ENCODE data around the gene INVS. TPM values are rescaled to one million over a fixed set of nuclear protein-coding genes. Genes with fewer than 3 reads are reported as not detected.

INVS gene
- total and polyA plus RNA-seq, 2 experiments from 2014 or later = 4.1 to 8.7 TPM

GRCh38 chr9:100071271-100071670 lies 27.8 kb upstream of the INVS start:
- H3F3A ChIP-seq (replicated peaks; ENCODE audit: low read depth) = no peaks in the 10 kb centered on the region
- Mint-ChIP-seq H3K9me3 (peaks cover 21% of the 10 kb centered on the region), H3K4me3 (no peak overlapping the region), H3K4me1 (peaks cover 4% of the 10 kb centered on the region; the same call in 2 of the 3 replicates), H3K27me3 (ENCODE audit: insufficient read depth, low read depth, poor library complexity) (peaks cover 5% of the 10 kb centered on the region), H3K27ac (no peak overlapping the region), H3K36me3 (ENCODE audit: low read depth) (peaks cover 19% of the 10 kb centered on the region)
- no peak for ATAC-seq
- no peak for DNase-seq (ENCODE audit: low spot score)
- H3K4me1 ChIP-seq (ENCODE audit: insufficient read depth) = no peaks in the 10 kb centered on the region
- H4K20me1 ChIP-seq (replicated peaks; ENCODE audit: insufficient read depth) = no peaks in the 10 kb centered on the region
- no peaks in the 10 kb centered on the region for H3K9me2 ChIP-seq (ENCODE audit: insufficient read depth)
- no peaks in the 10 kb centered on the region for H3K27me3 ChIP-seq (ENCODE audit: insufficient read depth)
- H3K4me3 ChIP-seq = no peak overlapping the region
- no peak overlapping the region for H3K27ac ChIP-seq (ENCODE audit: low read depth)
- TF ChIP-seq EZH2phosphoT487 (IDR thresholded peaks at IDR 0.05; ENCODE audit: unreplicated experiment) (no peak), POLR2AphosphoS5 (IDR thresholded peaks at IDR 0.05; ENCODE audit: low read depth) (no peak), NANOG (IDR thresholded peaks at IDR 0.05; ENCODE audit: borderline replicate concordance) (no peak), STAT1 (IDR thresholded peaks at IDR 0.05; ENCODE audit: unreplicated experiment) (no peak), ZNF331 (CRISPR knock-in tag; IDR thresholded peaks at IDR 0.05; ENCODE audit: low read depth) (no peak), ZNF114 (CRISPR knock-in tag; IDR thresholded peaks at IDR 0.05) (no peak), CREB1 (CRISPR knock-in tag; IDR thresholded peaks at IDR 0.05; ENCODE audit: low read depth) (no peak), CTCF (conservative IDR thresholded peaks at IDR 0.05; ENCODE audit: low read depth in 2 of 2) (no peak), ZNF462 (CRISPR knock-in tag; IDR thresholded peaks at IDR 0.05) (no peak), EZH2 (IDR thresholded peaks at IDR 0.05; ENCODE audit: low read depth, unreplicated experiment) (no peak), JUNB (IDR thresholded peaks at IDR 0.05; ENCODE audit: unreplicated experiment) (no peak)
- TF ChIP-seq, protein P1, sequence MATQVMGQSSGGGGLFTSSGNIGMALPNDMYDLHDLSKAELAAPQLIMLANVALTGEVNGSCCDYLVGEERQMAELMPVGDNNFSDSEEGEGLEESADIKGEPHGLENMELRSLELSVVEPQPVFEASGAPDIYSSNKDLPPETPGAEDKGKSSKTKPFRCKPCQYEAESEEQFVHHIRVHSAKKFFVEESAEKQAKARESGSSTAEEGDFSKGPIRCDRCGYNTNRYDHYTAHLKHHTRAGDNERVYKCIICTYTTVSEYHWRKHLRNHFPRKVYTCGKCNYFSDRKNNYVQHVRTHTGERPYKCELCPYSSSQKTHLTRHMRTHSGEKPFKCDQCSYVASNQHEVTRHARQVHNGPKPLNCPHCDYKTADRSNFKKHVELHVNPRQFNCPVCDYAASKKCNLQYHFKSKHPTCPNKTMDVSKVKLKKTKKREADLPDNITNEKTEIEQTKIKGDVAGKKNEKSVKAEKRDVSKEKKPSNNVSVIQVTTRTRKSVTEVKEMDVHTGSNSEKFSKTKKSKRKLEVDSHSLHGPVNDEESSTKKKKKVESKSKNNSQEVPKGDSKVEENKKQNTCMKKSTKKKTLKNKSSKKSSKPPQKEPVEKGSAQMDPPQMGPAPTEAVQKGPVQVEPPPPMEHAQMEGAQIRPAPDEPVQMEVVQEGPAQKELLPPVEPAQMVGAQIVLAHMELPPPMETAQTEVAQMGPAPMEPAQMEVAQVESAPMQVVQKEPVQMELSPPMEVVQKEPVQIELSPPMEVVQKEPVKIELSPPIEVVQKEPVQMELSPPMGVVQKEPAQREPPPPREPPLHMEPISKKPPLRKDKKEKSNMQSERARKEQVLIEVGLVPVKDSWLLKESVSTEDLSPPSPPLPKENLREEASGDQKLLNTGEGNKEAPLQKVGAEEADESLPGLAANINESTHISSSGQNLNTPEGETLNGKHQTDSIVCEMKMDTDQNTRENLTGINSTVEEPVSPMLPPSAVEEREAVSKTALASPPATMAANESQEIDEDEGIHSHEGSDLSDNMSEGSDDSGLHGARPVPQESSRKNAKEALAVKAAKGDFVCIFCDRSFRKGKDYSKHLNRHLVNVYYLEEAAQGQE (IDR thresholded peaks at IDR 0.05; ENCODE audit: unreplicated experiment) = no peak
- TF ChIP-seq, protein P2, sequence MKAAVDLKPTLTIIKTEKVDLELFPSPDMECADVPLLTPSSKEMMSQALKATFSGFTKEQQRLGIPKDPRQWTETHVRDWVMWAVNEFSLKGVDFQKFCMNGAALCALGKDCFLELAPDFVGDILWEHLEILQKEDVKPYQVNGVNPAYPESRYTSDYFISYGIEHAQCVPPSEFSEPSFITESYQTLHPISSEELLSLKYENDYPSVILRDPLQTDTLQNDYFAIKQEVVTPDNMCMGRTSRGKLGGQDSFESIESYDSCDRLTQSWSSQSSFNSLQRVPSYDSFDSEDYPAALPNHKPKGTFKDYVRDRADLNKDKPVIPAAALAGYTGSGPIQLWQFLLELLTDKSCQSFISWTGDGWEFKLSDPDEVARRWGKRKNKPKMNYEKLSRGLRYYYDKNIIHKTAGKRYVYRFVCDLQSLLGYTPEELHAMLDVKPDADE (IDR thresholded peaks at IDR 0.05) = no peak
- H2AFZ ChIP-seq = no peak overlapping the region
- H3K79me2 ChIP-seq (replicated peaks; ENCODE audit: insufficient read depth) = peaks cover 4% of the 10 kb centered on the region; the same call in 1 of the 2 replicates
- H3K36me3 ChIP-seq (ENCODE audit: insufficient read depth) = no peaks in the 10 kb centered on the region
- no peak overlapping the region for H3K4me2 ChIP-seq

Measured in GM23338 (cell line).